HG03039 (cell line): Measurements from ENCODE around the gene RABGAP1.

Source experiments
- ATAC-seq: cut with Tn5 transposase; IDR thresholded peaks from one replicate; pipeline ENCODE4 v1.9.1; 2021; ENCODE audit warnings: mild to moderate bottlenecking, moderate library complexity; ENCODE audit not compliant: unreplicated experiment

RABGAP1 gene

GRCh38 chr9:123108976-123109375, 168.2 kb downstream of the RABGAP1 start:
- no peak for ATAC-seq

DNA sequence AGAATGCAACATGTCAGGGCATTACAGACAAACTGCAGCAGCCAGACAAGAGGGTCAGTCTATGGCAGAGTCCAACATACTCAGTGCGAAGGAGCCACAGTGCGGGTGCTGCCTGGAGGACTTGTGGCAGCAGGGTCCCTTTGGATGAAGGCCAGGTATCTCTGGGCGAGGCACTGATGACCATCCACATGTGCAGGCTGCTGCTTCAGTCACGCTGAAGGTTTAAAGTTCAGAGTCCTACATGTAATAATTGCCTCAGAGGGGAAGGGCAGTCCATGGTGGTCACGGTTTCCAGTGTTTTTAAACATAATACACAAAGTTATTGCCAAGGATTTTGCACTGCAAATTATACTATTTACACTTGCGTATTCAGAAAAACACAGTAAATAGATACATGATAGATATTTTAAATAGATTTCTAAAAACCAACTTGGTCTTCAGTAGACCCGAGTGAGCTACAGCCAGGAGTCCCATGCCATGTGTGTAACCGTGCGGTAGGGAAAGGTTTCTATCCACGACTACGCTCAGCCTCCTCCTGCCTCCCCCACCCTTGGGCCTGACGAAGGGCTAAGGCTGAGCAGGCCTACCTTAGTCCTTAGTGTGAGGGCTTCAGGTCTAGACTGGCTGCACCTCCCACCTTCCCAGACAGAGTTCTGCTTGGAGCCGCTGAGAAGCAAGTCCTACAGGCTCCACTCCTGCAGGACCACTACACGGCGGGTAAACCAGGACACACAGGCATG, 168.9 kb downstream of the RABGAP1 start:
- no peak for ATAC-seq

DNA sequence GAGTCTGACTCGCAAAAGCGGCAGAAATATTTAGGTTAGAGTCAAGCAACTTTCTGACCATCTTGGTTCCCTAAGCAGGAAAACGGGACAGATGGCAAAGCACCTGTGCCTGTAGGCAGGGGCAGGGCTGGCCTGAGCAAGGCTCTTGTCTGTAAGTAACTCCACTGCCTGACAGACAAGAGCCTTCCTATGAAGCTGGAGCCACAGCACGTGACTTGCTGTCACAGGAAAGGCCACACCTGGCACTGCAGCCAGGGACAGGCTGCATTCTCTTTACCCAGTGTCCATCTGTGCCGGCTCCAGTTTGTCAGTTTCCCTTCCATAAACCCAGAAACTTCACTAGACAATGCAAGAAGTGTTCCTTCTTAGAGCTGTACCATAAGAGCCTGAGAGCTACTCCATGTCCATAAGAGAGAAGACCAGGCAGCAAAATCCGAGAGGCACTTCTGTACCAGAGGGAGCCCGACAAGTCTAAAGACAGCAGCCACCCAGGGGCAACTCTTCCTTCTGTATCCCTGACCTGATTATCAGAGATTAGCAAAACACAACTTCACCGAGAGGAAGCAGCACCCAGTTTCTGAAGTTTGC, 170.7 kb downstream of the RABGAP1 start:
- no peak for ATAC-seq

GRCh38 chr9:123112015-123112975, 171.5 kb downstream of the RABGAP1 start:
- no peak for ATAC-seq

DNA sequence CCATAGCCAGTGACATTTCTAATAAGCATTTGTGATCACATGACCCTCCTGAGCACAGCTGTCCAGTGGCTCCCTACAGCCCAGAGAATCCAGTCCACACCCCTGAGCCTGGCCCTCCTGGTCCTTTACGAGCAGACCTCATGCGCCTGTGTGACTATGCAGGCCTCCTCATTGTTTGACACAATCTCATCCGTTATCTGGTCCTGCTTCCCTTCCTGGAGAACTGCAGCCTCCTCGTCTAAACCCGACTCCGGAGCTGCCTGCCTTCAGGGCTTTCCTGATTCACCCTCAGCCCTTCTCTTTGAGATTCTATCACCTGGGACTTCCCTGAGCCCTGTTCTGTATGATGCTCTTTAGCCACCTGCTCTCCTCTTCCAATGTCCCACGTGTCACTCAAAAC, 172.4 kb downstream of the RABGAP1 start:
- ATAC-seq = no peak

DNA sequence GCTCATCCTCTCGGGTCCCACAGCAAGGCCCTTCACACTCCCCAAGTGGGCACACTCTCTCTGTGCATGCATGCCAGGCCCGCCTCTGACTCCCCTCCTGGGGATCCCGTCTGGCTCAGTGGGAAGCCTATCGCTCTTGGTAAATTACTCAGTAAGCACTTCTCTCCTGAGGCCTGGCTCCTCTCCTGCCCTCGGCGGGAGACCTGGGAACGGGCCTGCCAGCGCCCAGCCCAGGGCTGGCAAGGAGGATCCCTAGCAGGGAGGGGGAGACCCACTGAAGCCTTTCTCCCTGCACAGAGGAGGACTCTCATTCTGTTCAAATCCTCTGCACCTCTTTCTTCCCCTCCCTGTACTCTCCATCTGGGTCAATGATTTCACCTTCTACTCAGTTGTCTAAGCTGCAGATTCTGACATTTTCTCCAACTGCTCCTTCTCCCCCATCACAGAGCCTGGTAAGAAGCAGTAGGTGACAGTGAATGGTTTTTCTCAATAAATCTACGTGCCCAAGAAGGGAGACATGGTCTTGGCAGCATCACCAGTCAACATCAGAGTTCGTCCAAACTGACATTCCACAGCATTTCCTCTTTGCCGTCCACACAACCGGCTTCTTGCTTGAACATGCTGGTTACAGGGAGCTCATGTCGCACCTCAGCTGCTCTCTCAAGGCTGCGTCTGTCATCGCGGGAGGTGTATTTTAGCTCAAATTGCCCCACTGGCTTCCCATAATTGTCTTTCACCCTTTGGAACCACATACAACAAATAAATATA, 174.5 kb downstream of the RABGAP1 start:
- no peak for ATAC-seq

DNA sequence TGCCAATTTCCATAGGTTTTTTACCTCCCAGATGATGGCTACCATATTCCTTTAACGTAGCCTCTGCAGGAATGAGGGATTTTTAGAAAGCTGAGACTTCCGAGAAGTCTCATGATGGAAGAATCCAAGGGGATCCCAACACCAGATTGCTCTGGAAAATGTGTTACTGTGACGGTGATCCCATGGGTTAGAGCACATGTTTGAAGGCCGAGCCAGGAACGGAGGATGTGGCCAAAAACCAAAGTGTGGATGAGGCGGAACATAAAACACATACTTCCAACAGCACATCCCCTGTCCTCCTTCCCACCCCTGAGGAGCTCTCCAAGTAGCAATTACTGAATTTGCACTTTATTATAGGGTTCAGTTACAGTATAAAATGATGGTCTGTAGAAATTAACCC, 175.2 kb downstream of the RABGAP1 start:
- no peak for ATAC-seq

DNA sequence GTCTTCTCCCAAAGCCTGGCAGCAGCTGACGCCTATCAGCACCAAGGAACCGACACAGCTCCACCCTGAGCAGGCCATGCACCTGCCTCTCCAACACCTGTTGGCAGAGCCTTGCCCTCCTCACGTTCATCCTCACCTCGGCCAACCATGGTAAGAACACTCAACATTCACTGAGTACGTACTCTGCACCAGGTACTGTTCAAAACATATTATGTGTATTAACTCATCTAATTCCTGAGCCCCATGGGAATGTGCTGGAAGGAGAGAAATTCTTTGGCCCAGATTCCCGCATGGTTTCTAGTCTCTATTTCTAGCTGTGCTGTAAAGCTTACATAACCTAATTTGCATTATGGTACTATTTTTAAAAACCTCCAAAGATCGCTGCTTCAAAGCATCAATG, 178.7 kb downstream of the RABGAP1 start:
- no peak for ATAC-seq

GRCh38 chr9:123120131-123120530, 179.3 kb downstream of the RABGAP1 start:
- no peak for ATAC-seq

GRCh38 chr9:123120953-123121352, 180.1 kb downstream of the RABGAP1 start:
- no peak for ATAC-seq

GRCh38 chr9:123121457-123121856, 180.6 kb downstream of the RABGAP1 start:
- ATAC-seq = no peak

GRCh38 chr9:123127512-123128075, 186.8 kb downstream of the RABGAP1 start:
- no peak for ATAC-seq

DNA sequence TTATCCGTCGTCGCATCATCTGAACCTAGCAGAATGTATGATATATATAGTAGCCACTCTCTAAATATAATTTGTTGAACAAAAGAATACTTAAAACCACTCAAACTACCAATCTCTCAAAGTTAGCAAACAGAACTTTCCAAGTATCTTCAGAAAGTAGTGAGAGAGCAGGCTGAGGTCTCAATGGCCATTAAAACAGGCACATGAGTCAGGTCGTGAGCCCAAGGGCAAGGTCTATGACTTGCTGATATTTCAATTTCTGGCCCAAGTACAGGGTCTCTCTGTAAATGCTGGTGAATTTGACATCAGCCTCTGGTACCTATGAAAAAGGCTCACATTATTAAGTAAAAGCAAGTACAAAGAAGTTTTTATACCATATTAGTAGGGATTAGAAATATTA, 187.8 kb downstream of the RABGAP1 start:
- ATAC-seq = no peak

DNA sequence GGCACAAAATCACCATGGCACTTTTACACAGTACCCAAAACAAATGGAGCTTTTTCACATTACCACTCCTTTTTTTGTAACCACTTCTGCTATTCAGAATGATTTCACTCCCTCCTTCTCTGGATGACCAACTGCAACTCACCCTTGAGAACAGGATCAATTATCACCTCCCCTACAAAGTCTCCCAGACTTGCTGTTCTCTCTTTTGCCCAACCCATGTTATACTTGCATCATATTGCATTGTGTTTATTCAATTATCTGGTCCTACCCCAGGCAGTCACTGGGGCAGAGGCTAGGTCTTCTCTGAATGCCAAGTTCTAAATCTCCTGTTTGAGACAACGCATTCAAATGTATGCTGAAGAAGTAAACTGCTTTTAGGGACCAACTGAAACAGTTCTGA, 188.6 kb downstream of the RABGAP1 start:
- no peak for ATAC-seq

- ATAC-seq = no peak
Measured at GRCh38 chr9:123131258-123131657, 190.4 kb downstream of the RABGAP1 start.

DNA sequence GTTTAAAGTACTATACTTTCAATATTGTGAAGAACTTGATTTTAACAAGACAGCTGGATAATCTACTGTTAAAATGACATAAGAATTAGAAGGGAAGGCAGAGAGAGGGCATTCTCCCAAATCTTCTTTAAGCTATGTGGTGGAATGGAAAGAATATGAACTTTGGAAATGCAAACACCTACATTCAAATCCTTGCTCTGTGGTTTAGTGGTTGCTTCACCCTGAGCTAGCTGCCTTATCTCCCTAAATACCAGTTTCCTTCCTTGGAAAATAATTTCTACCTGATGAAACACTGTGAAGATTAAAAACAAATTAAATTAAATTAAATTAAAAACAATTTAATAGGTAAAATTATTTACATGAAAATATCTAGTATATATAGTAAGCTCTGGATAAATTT, 191.2 kb downstream of the RABGAP1 start:
- ATAC-seq = no peak

- no peak for ATAC-seq
Measured at GRCh38 chr9:123132696-123133095, 191.9 kb downstream of the RABGAP1 start.

GRCh38 chr9:123135430-123135829, 194.6 kb downstream of the RABGAP1 start:
- ATAC-seq = no peak

DNA sequence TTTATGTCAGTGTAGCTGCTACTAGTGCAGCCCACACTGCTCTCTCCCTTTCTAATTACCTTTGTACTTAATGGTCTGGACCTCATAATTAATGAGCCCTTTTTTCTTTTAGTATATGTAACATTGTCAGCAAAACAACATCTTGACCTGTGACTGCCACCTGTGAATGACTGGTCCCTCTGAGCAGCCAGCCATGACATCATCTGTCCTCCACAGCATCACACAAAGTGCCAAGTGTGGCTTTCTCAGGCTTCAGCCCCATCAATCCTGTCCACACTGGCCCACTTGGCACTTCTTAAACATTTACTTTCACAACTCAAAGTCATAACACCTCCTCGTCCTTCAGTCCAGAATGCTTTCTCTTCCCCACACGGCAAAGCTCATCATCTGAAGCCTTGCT, 197.3 kb downstream of the RABGAP1 start:
- no peak for ATAC-seq

DNA sequence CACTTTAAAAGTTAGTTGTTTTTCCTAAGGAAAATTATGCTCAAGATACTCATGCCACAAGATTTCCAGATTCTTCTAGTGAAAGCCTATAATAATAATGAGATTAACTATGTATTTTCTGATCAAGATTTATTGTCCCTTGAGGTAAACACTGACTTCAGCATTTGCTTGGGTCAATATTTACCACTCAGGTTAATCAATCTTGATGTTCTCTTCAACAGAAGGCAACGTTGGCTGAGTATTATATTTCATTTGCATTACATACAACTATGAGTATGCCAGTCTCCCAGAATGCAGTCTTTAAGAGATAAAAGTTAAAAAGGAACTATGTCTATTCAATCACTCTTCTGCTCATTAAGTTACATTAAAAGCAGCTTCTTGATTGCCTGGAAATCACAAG, 208.2 kb downstream of the RABGAP1 start:
- ATAC-seq = no peak
